B cell (primary cell): ENCODE data around the gene PRSS48. TPM values are rescaled to one million over a fixed set of nuclear protein-coding genes. Genes with fewer than 3 reads are reported as not detected.

ENCODE experiments used
- ATAC-seq: fragments of 200-7000 bp; cut with Tn5 transposase; one replicate; pipeline ENCODE4 v1.10.0; 2021; ENCODE audit warnings: low read depth, mild to moderate bottlenecking, moderate number of reproducible peaks, moderate library complexity
- CTCF ChIA-PET: fragments of 350-600 bp; sonication (Branson Sonifier 250); formaldehyde crosslinking; loops from one replicate; lab custom pipeline; 2021; ENCODE audit warnings: antibody characterized with exemption, inconsistent platforms; lab: Charles Lee
- POLR2A ChIA-PET: fragments of 350-600 bp; sonication (Branson Sonifier 250); formaldehyde crosslinking; loops from one replicate; lab custom pipeline; 2021; ENCODE audit warnings: antibody characterized with exemption; lab: Charles Lee
- DNase-seq: peaks from one replicate; pipeline ENCODE4 v3.0.0; 2013
- H2AFZ ChIP-seq: 2 replicates; pipeline ENCODE4 v1.6.1; 2012; ENCODE audit warnings: mild to moderate bottlenecking, low read depth, low read length; ENCODE audit not compliant: insufficient read depth, poor library complexity, severe bottlenecking
- H3K27ac ChIP-seq, 2 donors: 1 replicate in 1 of 2; 2 replicates in 1 of 2; pipeline ENCODE4 v1.5.1; 2012 to 2013; ENCODE audit warnings: low read length in 2 of 2, mild to moderate bottlenecking in 2 of 2, moderate library complexity in 1 of 2
- H3K27me3 ChIP-seq, 4 experiments: fragments of 200-600 bp in 1 of 4; sonication (generic) in 1 of 4; replicated peaks in 1 of 4; 1 replicate in 2 of 4; 2 replicates in 2 of 4; pipeline versions ENCODE4 v1.6.1 to v1.7.0; 2013 to 2016; ENCODE audit warnings: low read length in 3 of 4, mild to moderate bottlenecking in 2 of 4, mixed read lengths in 1 of 4, moderate library complexity in 1 of 4; ENCODE audit not compliant: insufficient read depth in 4 of 4, control insufficient read depth in 3 of 4; ENCODE audit errors: control extremely low read depth in 1 of 4
- H3K36me3 ChIP-seq, 2 experiments: replicated peaks in 1 of 2; 1 replicate in 1 of 2; 2 replicates in 1 of 2; pipeline versions ENCODE4 v1.6.1 to v1.7.1; 2013; ENCODE audit warnings: low read length in 1 of 2; ENCODE audit not compliant: insufficient read depth in 2 of 2, control insufficient read depth in 1 of 2; ENCODE audit errors: control extremely low read depth in 1 of 2, extremely low read depth in 1 of 2
- H3K4me1 ChIP-seq, 2 donors: fragments of 200-600 bp in 1 of 2; sonication (generic) in 1 of 2; 1 replicate in 1 of 2; 2 replicates in 1 of 2; pipeline versions ENCODE4 v1.5.1 to v1.6.1; 2013 to 2017; ENCODE audit warnings: low read length in 2 of 2; ENCODE audit not compliant: control insufficient read depth in 2 of 2, insufficient read depth in 2 of 2
- H3K4me2 ChIP-seq: replicated peaks from 2 replicates; pipeline ENCODE3; 2012; ENCODE audit warnings: mild to moderate bottlenecking, low read depth, low read length; ENCODE audit not compliant: poor library complexity, severe bottlenecking
- H3K4me3 ChIP-seq, 5 experiments: fragments of 200-600 bp in 1 of 5; sonication (generic) in 1 of 5; 1 replicate in 3 of 5; 2 replicates in 2 of 5; pipeline versions ENCODE4 v1.5.1 to v1.7.0; 2011 to 2016; ENCODE audit warnings: low read length in 4 of 5, mild to moderate bottlenecking in 4 of 5, low read depth in 2 of 5, control low read depth in 1 of 5, moderate library complexity in 1 of 5; ENCODE audit not compliant: insufficient read depth in 1 of 5; ENCODE audit errors: control extremely low read depth in 1 of 5, extremely low read depth in 1 of 5
- H3K79me2 ChIP-seq: fragments of 200-600 bp; sonication (generic); one replicate; pipeline ENCODE4 v1.6.0; 2016; ENCODE audit warnings: low read length; ENCODE audit not compliant: control insufficient read depth, insufficient read depth
- H3K9ac ChIP-seq: fragments of 200-600 bp; sonication (generic); 2 replicates; pipeline ENCODE4 v1.6.1; 2017; ENCODE audit warnings: mild to moderate bottlenecking, low read length, moderate library complexity
- H3K9me3 ChIP-seq, 3 donors: one replicate each; pipeline versions ENCODE4 v1.6.1 to v1.7.1; 2013; ENCODE audit warnings: low read length in 2 of 3; ENCODE audit not compliant: control insufficient read depth in 2 of 3, insufficient read depth in 1 of 3; ENCODE audit errors: control extremely low read depth in 1 of 3
- H4K20me1 ChIP-seq: 2 replicates; pipeline ENCODE4 v1.6.0; 2012; ENCODE audit warnings: mild to moderate bottlenecking, low read length; ENCODE audit not compliant: insufficient read depth, control insufficient read depth, poor library complexity, severe bottlenecking
- H3K27ac Mint-ChIP-seq: one replicate; pipeline ENCODE4 v1.8.0; 2021; ENCODE audit warnings: mixed read lengths
- H3K27me3 Mint-ChIP-seq: one replicate; pipeline ENCODE4 v1.8.0; 2021; ENCODE audit warnings: mixed read lengths
- H3K4me1 Mint-ChIP-seq: one replicate; pipeline ENCODE4 v1.8.0; 2021; ENCODE audit warnings: mixed read lengths
- H3K4me3 Mint-ChIP-seq: one replicate; pipeline ENCODE4 v1.8.0; 2021; ENCODE audit warnings: mixed read lengths
- H3K9me3 Mint-ChIP-seq: one replicate; pipeline ENCODE4 v1.8.0; 2022; ENCODE audit warnings: mixed read lengths; ENCODE audit not compliant: insufficient read depth
- CTCF ChIP-seq: fragments of 200-600 bp; IDR thresholded peaks from one replicate; pipeline ENCODE4 v1.8.0; 2022; ENCODE audit warnings: antibody characterized with exemption, mild to moderate bottlenecking
- EZH2 ChIP-seq: IDR thresholded peaks from 2 replicates; pipeline ENCODE4 v1.6.1; 2012; ENCODE audit warnings: borderline replicate concordance, low read depth, mild to moderate bottlenecking, moderate library complexity, low read length; ENCODE audit not compliant: insufficient read depth, poor library complexity, severe bottlenecking
- WGBS: methylation state at CpG from one replicate; pipeline ENCODE4 v1.1.5; 2013; ENCODE audit warnings: missing lambda C conversion rate; ENCODE audit not compliant: insufficient coverage; 5-methylcytosine and 5-hydroxymethylcytosine counted together
- intact Hi-C: fragments of 100-400 bp; cut with micrococcal nuclease; formaldehyde crosslinking; loops from one replicate; pipeline ENCODE4 v1.10.0; 2022
- polyA plus RNA-seq: library from polyadenylated mRNA; depleted of rRNA; stranded (reverse); fragments of >200 nt; gene quantifications from 2 replicates; pipeline ENCODE4 v1.2.3, GENCODE V29; 2012
- total RNA-seq, 2 donors: library from RNA; stranded (reverse); fragments of 120-200 nt in 1 of 2; gene quantifications; 1 replicate in 1 of 2; 2 replicates in 1 of 2; pipeline versions ENCODE4 v1.2.3 to v1.2.4, GENCODE V29; 2013 to 2022

Gene PRSS48
- total and polyA plus RNA-seq, 2 donors (not counting 1 experiment from before 2014, with no cell fraction given), result not detected

- Mint-ChIP-seq H3K9me3 (no peaks in the 10 kb centered on the region), H3K4me1 (no peaks in the 10 kb centered on the region), H3K4me3 (no peak overlapping the region), H3K27me3 (peaks cover 11% of the 10 kb centered on the region), H3K27ac (no peak overlapping the region)
- Histone ChIP-seq H3K36me3 (no peaks in the 10 kb centered on the region), H3K4me2 (no peak overlapping the region), H3K27me3 (no peaks in the 10 kb centered on the region), H3K9me3 (peaks cover 0 to 11% (median 0%) of the 10 kb centered on the region in 3 donors), H3K4me1 (no peaks in the 10 kb centered on the region), H3K9ac (no peak overlapping the region), H3K4me3 (no peak overlapping the region), H3K27ac (no peak overlapping the region), H3K79me2 (no peaks in the 10 kb centered on the region), H2AFZ (no peak overlapping the region), H4K20me1 (no peaks in the 10 kb centered on the region)
- ChIA-PET POLR2A (no interaction called here), CTCF (no interaction called here)
- no peak for ATAC-seq
- TF ChIP-seq EZH2, result no peak
- no peak for TF ChIP-seq CTCF
- WGBS, result 96% methylated on average over 27 of the region's 27 CpGs
- intact Hi-C loops, result no loop called here
- DNase-seq, result no peak
These were observed 40.9 kb upstream of the PRSS48 start for GRCh38 chr4:151236036-151236435.

GRCh38 chr4:151238477-151238876, 38.5 kb upstream of the PRSS48 start:
- no peak overlapping the region for H2AFZ ChIP-seq
- H3K9me3 ChIP-seq, result peaks cover 0 to 11% (median 0%) of the 10 kb centered on the region in 3 donors
- ChIA-PET POLR2A (no interaction called here), CTCF (no interaction called here)
- H3K27ac Mint-ChIP-seq, result no peak overlapping the region
- H3K4me3 Mint-ChIP-seq, result no peak overlapping the region
- no peak overlapping the region for H3K9ac ChIP-seq
- no peaks in the 10 kb centered on the region for H3K79me2 ChIP-seq
- no peaks in the 10 kb centered on the region for H3K27me3 ChIP-seq
- H3K4me2 ChIP-seq, result no peak overlapping the region
- peaks cover 11% of the 10 kb centered on the region for H3K27me3 Mint-ChIP-seq
- no peak overlapping the region for H3K27ac ChIP-seq
- H3K9me3 Mint-ChIP-seq, result no peaks in the 10 kb centered on the region
- no peaks in the 10 kb centered on the region for H3K4me1 Mint-ChIP-seq
- no peaks in the 10 kb centered on the region for H4K20me1 ChIP-seq
- ATAC-seq (no peak), DNase-seq (no peak)
- TF ChIP-seq EZH2 (no peak), CTCF (no peak)
- intact Hi-C loops, result no loop called here
- no peak overlapping the region for H3K4me3 ChIP-seq
- H3K4me1 ChIP-seq, result no peaks in the 10 kb centered on the region
- H3K36me3 ChIP-seq, result no peaks in the 10 kb centered on the region
- WGBS, result no CpG with 5 or more reads among the region's 3 CpGs
